Effector memory CD8-positive, alpha-beta T cell (primary cell): Measurements from ENCODE around the gene BLTP3A.
A peak's percentile ranks its signal among the peaks of the same experiment; 100 is the strongest.
"Not testable (repeated sequence)": the region's sequence is repeated elsewhere in the genome, so short reads cannot be mapped to it uniquely, and the experiment has no call there.

Experiments used
- ATAC-seq: fragments of 150-1000 bp; cut with Tn5 transposase; replicated peaks from 2 replicates; pipeline ENCODE4 v1.10.0; 2021; ENCODE audit warnings: mild to moderate bottlenecking, moderate library complexity
- DNase-seq, 3 experiments: peaks; one replicate each; pipeline ENCODE4 v3.0.0; 2021
- H3K27ac Mint-ChIP-seq, 2 donors: one replicate each; pipeline ENCODE4 v1.8.0; 2022; ENCODE audit warnings: mild to moderate bottlenecking in 2 of 2, mixed read lengths in 2 of 2, moderate library complexity in 2 of 2
- H3K27me3 Mint-ChIP-seq, 2 donors: one replicate each; pipeline ENCODE4 v1.8.0; 2022; ENCODE audit warnings: mixed read lengths in 2 of 2
- H3K36me3 Mint-ChIP-seq: one replicate; pipeline ENCODE4 v1.8.0; 2022; ENCODE audit warnings: mild to moderate bottlenecking, moderate library complexity, mixed read lengths; ENCODE audit not compliant: insufficient read depth
- H3K4me1 Mint-ChIP-seq, 2 donors: one replicate each; pipeline ENCODE4 v1.8.0; 2022; ENCODE audit warnings: low read depth in 2 of 2, mixed read lengths in 2 of 2
- H3K4me3 Mint-ChIP-seq, 2 donors: one replicate each; pipeline ENCODE4 v1.8.0; 2022; ENCODE audit warnings: mild to moderate bottlenecking in 2 of 2, mixed read lengths in 2 of 2, moderate library complexity in 2 of 2
- H3K9me3 Mint-ChIP-seq, 2 donors: one replicate each; pipeline ENCODE4 v1.8.0; 2022; ENCODE audit warnings: mixed read lengths in 2 of 2
- total RNA-seq, 9 experiments: gene quantifications; one replicate each; lab custom pipeline; 2026; lab: John Stamatoyannopoulos, UW

BLTP3A gene, protein sequence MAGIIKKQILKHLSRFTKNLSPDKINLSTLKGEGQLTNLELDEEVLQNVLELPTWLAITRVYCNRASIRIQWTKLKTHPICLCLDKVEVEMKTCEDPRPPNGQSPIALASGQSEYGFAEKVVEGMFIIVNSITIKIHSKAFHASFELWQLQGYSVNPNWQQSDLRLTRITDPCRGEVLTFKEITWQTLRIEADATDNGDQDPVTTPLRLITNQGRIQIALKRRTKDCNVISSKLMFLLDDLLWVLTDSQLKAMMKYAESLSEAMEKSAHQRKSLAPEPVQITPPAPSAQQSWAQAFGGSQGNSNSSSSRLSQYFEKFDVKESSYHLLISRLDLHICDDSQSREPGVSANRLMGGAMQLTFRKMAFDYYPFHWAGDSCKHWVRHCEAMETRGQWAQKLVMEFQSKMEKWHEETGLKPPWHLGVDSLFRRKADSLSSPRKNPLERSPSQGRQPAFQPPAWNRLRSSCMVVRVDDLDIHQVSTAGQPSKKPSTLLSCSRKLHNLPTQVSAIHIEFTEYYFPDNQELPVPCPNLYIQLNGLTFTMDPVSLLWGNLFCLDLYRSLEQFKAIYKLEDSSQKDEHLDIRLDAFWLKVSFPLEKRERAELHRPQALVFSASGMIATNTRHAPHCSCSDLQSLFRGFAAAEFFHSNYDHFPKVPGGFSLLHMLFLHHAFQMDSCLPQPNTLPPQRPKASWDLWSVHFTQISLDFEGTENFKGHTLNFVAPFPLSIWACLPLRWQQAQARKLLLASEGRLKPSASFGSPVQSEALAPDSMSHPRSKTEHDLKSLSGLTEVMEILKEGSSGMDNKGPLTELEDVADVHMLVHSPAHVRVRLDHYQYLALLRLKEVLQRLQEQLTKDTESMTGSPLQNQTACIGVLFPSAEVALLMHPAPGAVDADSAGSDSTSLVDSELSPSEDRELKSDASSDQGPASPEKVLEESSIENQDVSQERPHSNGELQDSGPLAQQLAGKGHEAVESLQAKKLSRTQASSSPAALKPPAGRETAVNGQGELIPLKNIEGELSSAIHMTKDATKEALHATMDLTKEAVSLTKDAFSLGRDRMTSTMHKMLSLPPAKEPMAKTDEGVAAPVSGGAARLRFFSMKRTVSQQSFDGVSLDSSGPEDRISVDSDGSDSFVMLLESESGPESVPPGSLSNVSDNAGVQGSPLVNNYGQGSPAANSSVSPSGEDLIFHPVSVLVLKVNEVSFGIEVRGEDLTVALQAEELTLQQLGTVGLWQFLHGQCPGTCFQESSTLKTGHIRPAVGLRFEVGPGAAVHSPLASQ (N-terminal part only)
- 42.7 to 71.3 (median 58.5) reads per million in 9 experiments for total RNA-seq

DNA sequence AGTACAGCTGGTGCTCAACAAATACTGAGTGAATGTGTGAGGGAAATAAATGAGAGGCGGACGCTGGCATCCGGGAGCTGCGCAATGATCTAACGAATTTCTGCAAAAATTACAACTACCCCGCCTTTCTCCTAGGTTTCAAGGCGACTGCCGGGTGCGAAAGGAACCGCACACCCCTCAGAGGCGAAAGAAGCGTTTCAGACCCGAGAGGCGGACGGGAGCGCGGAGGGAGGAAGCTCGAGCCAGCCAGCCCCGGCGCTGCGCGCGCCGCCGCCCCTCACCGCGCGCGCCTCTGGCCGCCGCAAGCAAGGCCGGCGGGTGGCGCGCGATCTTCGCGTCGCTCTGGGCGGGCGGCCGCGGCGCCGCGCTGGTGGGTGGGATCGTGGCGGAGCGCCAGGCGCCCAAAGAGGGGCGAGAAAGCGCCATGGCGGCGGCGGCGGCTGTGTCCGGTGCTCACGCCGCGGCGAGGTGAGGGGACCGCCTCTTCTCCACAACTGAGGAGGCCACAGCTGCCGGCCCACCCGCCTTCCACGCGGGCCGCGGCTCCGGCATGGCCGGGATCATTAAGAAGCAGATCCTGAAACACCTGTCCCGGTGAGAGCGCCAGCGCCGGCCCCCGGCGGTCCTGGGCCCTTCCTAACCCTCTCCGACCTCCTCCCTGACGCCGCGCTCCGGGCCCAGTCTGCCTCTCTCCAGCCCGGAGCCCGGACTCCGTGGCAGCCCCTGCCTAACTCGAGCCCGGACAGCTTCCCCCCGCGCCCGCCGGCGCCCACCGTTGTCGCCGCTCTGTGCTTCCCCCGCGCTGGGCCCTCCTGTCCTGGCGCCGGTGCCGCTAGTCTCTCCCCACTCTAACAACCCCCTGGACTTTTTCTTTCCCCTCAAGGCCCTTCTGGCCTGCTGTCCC is at the start of gene BLTP3A:
TSS of gene BLTP3A (plus strand) at position 383 of the 904 bp plus-strand sequence. CDS start at position 551, 168 bp downstream.
- Mint-ChIP-seq H3K27ac (peak within 1 kb of the TSS; percentile 91 to 96), H3K4me1 (peaks cover 15 to 23% of the 10 kb centered on the region in 2 donors), H3K36me3 (peaks cover 8% of the 10 kb centered on the region), H3K4me3 (peak within 1 kb of the TSS; percentile 89 to 97), H3K27me3 (no peaks in the 10 kb centered on the region), H3K9me3 (no peaks in the 10 kb centered on the region)
- ATAC-seq (peak; percentile 94), DNase-seq (peak; percentile 61 to 69 (median 67))

GRCh38 chr6:34742094-34742493 is 49.8 kb upstream of the BLTP3A start:
- Mint-ChIP-seq H3K36me3 (no peaks in the 10 kb centered on the region), H3K9me3 (no peaks in the 10 kb centered on the region), H3K27me3 (peaks cover 0 to 13% of the 10 kb centered on the region in 2 donors), H3K4me3 (no peak overlapping the region), H3K27ac (no peak overlapping the region), H3K4me1 (no peaks in the 10 kb centered on the region)
- DNase-seq: no peak
- no peak for ATAC-seq

DNA sequence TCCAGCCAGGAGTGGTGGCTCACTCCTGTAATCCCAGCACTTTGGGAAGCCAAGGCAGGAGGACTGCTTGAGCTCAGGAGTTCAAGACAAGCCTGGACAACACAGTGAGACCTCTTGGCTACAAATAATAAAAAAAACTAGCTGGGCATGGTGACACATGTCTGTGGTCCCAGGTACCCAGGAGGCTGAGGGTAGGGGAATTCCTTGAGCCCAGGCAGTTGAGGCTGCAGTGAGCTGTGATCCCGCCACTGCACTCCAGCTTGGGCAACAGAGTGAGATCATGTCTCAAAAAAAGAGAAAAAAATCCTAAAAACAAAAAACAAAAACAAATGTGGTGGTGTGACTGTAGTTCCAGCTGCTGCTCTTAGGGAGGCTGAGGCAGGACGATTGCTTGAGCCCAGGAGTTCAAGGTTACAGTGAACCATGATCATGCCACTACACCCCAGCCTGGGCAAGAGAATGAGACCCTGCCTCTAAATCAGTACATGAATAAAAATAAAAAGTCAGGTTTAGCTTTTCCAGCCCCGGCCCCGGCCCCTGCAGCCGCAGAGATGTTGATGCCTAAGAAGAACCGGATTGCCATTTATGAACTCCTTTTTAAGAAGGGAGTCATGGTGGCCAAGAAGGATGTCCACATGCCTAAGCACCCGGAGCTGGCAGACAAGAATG is 48.1 kb upstream of the BLTP3A start:
- Mint-ChIP-seq H3K4me3 (no peak overlapping the region), H3K36me3 (no peaks in the 10 kb centered on the region), H3K27me3 (peaks cover 0 to 13% of the 10 kb centered on the region in 2 donors), H3K27ac (no peak overlapping the region), H3K9me3 (no peaks in the 10 kb centered on the region), H3K4me1 (no peaks in the 10 kb centered on the region)
- DNase-seq (no peak), ATAC-seq (no peak)

- H3K9me3 Mint-ChIP-seq, ATAC-seq, H3K4me1 Mint-ChIP-seq, H3K27ac Mint-ChIP-seq, DNase-seq, H3K36me3 Mint-ChIP-seq, H3K4me3 Mint-ChIP-seq: not testable (repeated sequence)
- H3K27me3 Mint-ChIP-seq: peaks cover 0 to 13% of the 10 kb centered on the region in 2 donors
Measured at GRCh38 chr6:34744294-34744647, 47.6 kb upstream of the BLTP3A start.

DNA sequence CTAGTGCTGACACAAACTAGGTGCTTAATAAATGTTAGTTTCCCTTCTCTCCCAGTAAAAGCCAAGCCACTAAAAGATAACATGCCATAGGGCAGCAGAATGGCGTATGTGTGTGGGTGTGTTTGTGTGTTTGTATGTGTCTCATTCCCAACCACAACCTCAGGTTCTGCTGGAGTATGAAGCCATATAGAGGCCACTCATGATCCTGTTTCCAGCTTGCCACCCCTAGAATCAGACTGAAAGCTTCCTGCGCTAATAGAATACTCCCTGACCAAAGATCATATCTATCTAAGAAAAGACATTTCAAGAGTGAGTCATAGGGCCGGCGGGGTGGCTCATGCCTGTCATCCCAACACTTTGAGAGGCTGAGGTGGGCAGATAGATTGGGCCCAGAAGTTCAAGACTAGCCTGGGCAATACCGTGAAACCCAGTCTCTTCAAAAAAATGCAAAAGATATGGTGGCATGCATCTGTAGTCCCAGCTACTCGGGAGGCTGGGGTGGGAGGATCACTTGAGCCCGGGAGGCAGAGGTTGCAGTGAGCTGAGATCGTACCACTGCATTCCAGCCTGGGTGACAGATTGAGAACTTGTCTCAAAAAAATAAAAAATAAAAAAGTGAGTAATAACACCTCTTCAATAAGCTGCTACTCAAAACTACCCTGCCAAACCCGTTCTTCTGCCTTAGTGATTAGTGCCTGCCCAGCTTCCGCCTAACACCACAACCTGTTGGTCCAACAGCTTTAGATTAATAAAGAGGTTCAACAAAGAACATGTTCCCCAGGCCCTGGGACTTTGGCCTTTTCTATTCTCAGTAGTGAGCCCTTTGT is 46.4 kb upstream of the BLTP3A start:
- Mint-ChIP-seq H3K4me1 (no peaks in the 10 kb centered on the region), H3K27me3 (peaks cover 0 to 8% of the 10 kb centered on the region in 2 donors), H3K27ac (no peak overlapping the region), H3K4me3 (no peak overlapping the region), H3K36me3 (no peaks in the 10 kb centered on the region), H3K9me3 (no peaks in the 10 kb centered on the region)
- ATAC-seq: no peak
- DNase-seq: no peak

GRCh38 chr6:34746104-34746846 is 45.6 kb upstream of the BLTP3A start:
- peaks cover 0 to 7% of the 10 kb centered on the region in 2 donors for H3K27me3 Mint-ChIP-seq
- no peaks in the 10 kb centered on the region for H3K4me1 Mint-ChIP-seq
- no peaks in the 10 kb centered on the region for H3K36me3 Mint-ChIP-seq
- ATAC-seq (no peak), DNase-seq (no peak)
- no peak overlapping the region for H3K4me3 Mint-ChIP-seq
- no peak overlapping the region for H3K27ac Mint-ChIP-seq
- no peaks in the 10 kb centered on the region for H3K9me3 Mint-ChIP-seq

DNA sequence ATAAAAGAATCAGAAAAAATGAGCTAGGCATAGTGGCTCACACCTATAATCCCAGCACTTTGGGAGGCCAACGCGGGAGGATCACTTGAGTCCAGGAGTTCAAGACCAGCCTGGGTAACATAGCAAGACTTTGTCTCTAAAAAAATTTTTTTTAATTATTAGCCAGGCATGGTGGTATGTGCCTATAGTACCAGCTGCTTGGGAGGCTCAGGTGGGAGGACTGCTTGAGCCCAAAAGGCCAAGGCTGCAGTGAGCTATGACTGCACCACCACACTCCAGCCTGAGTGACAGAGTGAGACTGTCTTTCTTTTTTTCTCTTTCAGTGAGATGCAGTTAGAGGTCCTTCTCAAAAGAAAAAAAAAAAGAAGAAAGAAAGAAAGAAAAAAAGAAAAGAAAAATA is 43.1 kb upstream of the BLTP3A start:
- Mint-ChIP-seq H3K27me3 (peaks cover 0 to 1% of the 10 kb centered on the region in 2 donors), H3K4me1 (no peaks in the 10 kb centered on the region), H3K36me3 (peaks cover 3% of the 10 kb centered on the region), H3K4me3 (no peak overlapping the region), H3K27ac (no peak overlapping the region), H3K9me3 (no peaks in the 10 kb centered on the region)
- DNase-seq (no peak), ATAC-seq (no peak)

- H3K27me3 Mint-ChIP-seq: not testable (repeated sequence)
Measured at GRCh38 chr6:34756513-34756856, 35.4 kb upstream of the BLTP3A start.

DNA sequence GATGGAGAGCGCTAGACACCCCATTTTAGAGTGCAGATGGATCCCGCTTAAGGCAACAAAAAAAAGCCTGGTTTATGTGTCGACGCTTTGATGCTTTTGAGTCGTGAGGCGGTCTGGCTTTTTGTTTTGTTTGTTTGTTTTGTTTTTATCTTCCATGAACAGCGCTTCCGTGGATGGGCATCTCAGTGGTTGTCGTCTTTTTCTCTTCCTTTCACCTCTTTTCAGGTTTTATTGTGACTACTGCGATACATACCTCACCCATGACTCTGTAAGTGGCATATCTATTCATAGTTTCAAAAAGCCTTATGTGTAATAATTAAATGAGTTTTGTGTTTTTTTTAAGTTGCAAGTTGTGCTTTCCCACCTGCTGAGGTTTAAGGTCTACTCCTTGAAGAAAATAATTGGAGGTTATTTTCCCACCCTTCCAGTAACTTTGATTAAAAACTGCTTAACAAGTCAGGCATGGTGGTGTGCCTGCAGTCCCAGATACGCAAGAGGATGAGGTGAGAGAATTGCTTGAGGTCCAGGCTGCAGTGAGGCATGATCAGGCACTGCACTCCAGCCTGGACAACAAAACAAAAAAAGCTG is 34.1 kb upstream of the BLTP3A start:
- H3K4me3 Mint-ChIP-seq: no peak overlapping the region
- ATAC-seq: no peak
- DNase-seq: no peak
- H3K36me3 Mint-ChIP-seq: peaks cover 17% of the 10 kb centered on the region
- H3K4me1 Mint-ChIP-seq: peaks cover 4 to 6% of the 10 kb centered on the region in 2 donors
- H3K27ac Mint-ChIP-seq: no peak overlapping the region
- H3K27me3 Mint-ChIP-seq: no peaks in the 10 kb centered on the region
- no peaks in the 10 kb centered on the region for H3K9me3 Mint-ChIP-seq

More at GRCh38 chr6:34756513-34756856, 35.4 kb upstream of the BLTP3A start:
- H3K36me3 Mint-ChIP-seq, H3K9me3 Mint-ChIP-seq, H3K4me1 Mint-ChIP-seq, H3K27ac Mint-ChIP-seq, H3K4me3 Mint-ChIP-seq: not testable (repeated sequence)
- ATAC-seq (peak; percentile 31), DNase-seq (peak; percentile 22 to 40 (median 29))

DNA sequence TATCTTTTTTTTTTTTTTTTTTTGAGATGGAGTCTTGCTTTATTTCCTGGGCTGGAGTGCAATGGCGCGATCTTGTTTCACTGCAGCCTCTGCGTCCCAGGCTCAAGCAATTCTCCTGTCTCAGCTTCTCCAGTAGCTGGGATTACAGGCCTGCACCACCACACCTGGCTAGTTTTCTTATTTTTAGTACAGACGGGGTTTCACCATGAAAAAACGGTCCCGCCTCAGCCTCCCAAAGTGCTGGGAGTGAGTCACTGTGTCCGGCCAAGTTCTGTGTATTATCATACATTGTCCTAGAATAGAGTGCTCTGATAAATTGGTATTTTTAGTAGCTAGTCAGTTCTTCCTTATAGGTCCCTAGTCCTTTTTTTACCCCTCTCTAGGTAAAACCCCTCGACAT is 31.8 kb upstream of the BLTP3A start:
- Mint-ChIP-seq H3K27me3 (no peaks in the 10 kb centered on the region), H3K4me3 (no peak overlapping the region), H3K36me3 (peaks cover 40% of the 10 kb centered on the region), H3K9me3 (no peaks in the 10 kb centered on the region), H3K4me1 (peaks cover 4 to 6% of the 10 kb centered on the region in 2 donors), H3K27ac (no peak overlapping the region)
- ATAC-seq: no peak
- no peak for DNase-seq

DNA sequence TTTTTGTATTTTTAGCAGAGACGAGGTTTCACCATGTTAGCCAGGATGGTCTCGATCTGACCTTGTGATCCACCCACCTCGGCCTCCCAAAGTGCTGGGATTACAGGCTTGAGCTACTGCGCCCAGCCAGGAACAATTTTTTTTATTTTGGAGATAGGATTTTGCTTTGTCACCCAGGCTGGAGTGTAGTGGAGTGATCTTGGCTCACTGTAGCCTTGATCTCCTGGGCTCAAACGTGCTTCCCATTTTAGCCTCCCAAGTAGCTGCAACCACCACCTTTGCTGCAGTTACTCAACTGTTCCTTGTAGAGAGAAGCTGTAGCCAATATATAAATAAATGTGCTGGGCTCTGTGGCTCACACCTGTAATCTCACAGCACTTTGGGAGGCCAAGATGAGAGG is 30.2 kb upstream of the BLTP3A start:
- ATAC-seq, H3K9me3 Mint-ChIP-seq, H3K4me1 Mint-ChIP-seq, H3K4me3 Mint-ChIP-seq, DNase-seq, H3K27me3 Mint-ChIP-seq: not testable (repeated sequence)
- peaks cover 55% of the 10 kb centered on the region for H3K36me3 Mint-ChIP-seq
- H3K27ac Mint-ChIP-seq: peak overlapping the region in 1 of 2 donors; percentile 55
